HCT116 (cell line): ENCODE measurements around the gene ATF7. TPM values are rescaled to one million over a fixed set of nuclear protein-coding genes. Genes with fewer than 3 reads are reported as not detected.
A peak's percentile ranks its signal among the peaks of the same experiment; 100 is the strongest.

Source experiments
- ATAC-seq: fragments of 200-7000 bp; cut with Tn5 transposase; 2 replicates; pipeline ENCODE4 v1.9.1; 2020; ENCODE audit warnings: mild to moderate bottlenecking, moderate library complexity
- BruUV-seq: library from RNA; stranded (reverse); fragments of 400-500 nt; replicated peaks from 2 replicates; lab custom pipeline; 2021; lab: Mats Ljungman, UMichigan
- CTCF ChIA-PET: fragments of 300-600 bp; sonication (Branson Sonifier 250); formaldehyde crosslinking; loops from one replicate; lab custom pipeline; 2021; ENCODE audit warnings: antibody characterized with exemption; lab: Charles Lee
- POLR2A ChIA-PET: fragments of 300-600, 350-600 bp; sonication (Branson Sonifier 250); formaldehyde crosslinking; loops from one replicate; lab custom pipeline; 2021; ENCODE audit warnings: antibody characterized with exemption; lab: Charles Lee
- RAD21 ChIA-PET, 2 experiments: fragments of 300-600 bp; sonication (Branson Sonifier 250); formaldehyde crosslinking; loops; one replicate each; lab custom pipeline; 2023; ENCODE audit warnings: low total read pairs in 2 of 2; ENCODE audit not compliant: uncharacterized antibody in 2 of 2, unreplicated experiment in 2 of 2, low non-redundant PET in 1 of 2; lab: Charles Lee
- DNase-seq: peaks from one replicate; pipeline ENCODE4 v3.0.0-alpha.2; 2010; ENCODE audit warnings: low read depth, low spot score
- H2AFZ ChIP-seq: fragments of 200-600 bp; shearing (Covaris generic), sonication (generic); 2 replicates; pipeline ENCODE4 v1.6.1; 2017; ENCODE audit warnings: low read depth, mixed run types, mixed read lengths, antibody characterized with exemption, low read length; ENCODE audit not compliant: poor library complexity, severe bottlenecking
- H3K27ac ChIP-seq: 2 replicates; pipeline ENCODE4 v1.5.1; 2012; ENCODE audit warnings: low read depth, low read length
- H3K27me3 ChIP-seq: fragments of 200-600 bp; sonication (generic); 2 replicates; pipeline ENCODE4 v1.6.1; 2016; ENCODE audit warnings: mixed run types, low read length, mixed read lengths; ENCODE audit not compliant: insufficient read depth
- H3K36me3 ChIP-seq, 2 experiments: fragments of 200-500 bp in 1 of 2; fragments of 200-600 bp in 1 of 2; sonication (Bioruptor generic) in 1 of 2; sonication (generic) in 1 of 2; 2 replicates each; pipeline versions ENCODE4 v1.5.1 to v1.6.1; 2014 to 2016; ENCODE audit warnings: low read length in 2 of 2, inconsistent platforms in 1 of 2, mixed read lengths in 1 of 2, mixed run types in 1 of 2; ENCODE audit not compliant: insufficient read depth in 2 of 2, control insufficient read depth in 1 of 2
- H3K4me1 ChIP-seq, 2 experiments: fragments of 200-600 bp in 1 of 2; sonication (generic) in 1 of 2; 2 replicates each; pipeline versions ENCODE4 v1.5.1 to v1.6.1; 2012 to 2017; ENCODE audit warnings: low read length in 2 of 2, inconsistent platforms in 1 of 2, mild to moderate bottlenecking in 1 of 2, mixed read lengths in 1 of 2, mixed run types in 1 of 2, moderate library complexity in 1 of 2; ENCODE audit not compliant: insufficient read depth in 2 of 2, control insufficient read depth in 1 of 2
- H3K4me2 ChIP-seq: fragments of 200-600 bp; sonication (generic); 2 replicates; pipeline ENCODE4 v1.6.1; 2017; ENCODE audit warnings: mixed run types, low read length, mixed read lengths
- H3K4me3 ChIP-seq, 2 experiments: fragments of 200-600 bp in 1 of 2; sonication (generic) in 1 of 2; replicated peaks in 1 of 2; 2 replicates each; pipeline ENCODE4 v1.5.1; 2011 to 2016; ENCODE audit warnings: low read length in 2 of 2, control low read depth in 1 of 2, low read depth in 1 of 2, mild to moderate bottlenecking in 1 of 2, mixed read lengths in 1 of 2, mixed run types in 1 of 2
- H3K79me2 ChIP-seq: fragments of 200-600 bp; sonication (generic); 2 replicates; pipeline ENCODE4 v1.6.1; 2017; ENCODE audit warnings: mild to moderate bottlenecking, mixed run types, low read length, moderate library complexity, mixed read lengths; ENCODE audit not compliant: insufficient read depth
- H3K9ac ChIP-seq: fragments of 200-600 bp; sonication (generic); 2 replicates; pipeline ENCODE4 v1.6.1; 2016; ENCODE audit warnings: low read length, mixed read lengths
- H3K9me2 ChIP-seq: fragments of 200-600 bp; sonication (generic), shearing (Covaris generic); 2 replicates; pipeline ENCODE4 v1.6.1; 2017; ENCODE audit warnings: mixed run types, mild to moderate bottlenecking, moderate library complexity; ENCODE audit not compliant: insufficient read depth
- H3K9me3 ChIP-seq, 2 experiments: fragments of 200-500 bp in 1 of 2; fragments of 200-600 bp in 1 of 2; sonication (Bioruptor generic) in 1 of 2; sonication (generic) in 1 of 2; 2 replicates each; pipeline ENCODE4 v1.6.1; 2014 to 2017; ENCODE audit warnings: low read length in 2 of 2, mixed read lengths in 2 of 2, inconsistent platforms in 1 of 2, low read depth in 1 of 2, mild to moderate bottlenecking in 1 of 2, mixed run types in 1 of 2, moderate library complexity in 1 of 2; ENCODE audit not compliant: control insufficient read depth in 1 of 2, insufficient read depth in 1 of 2
- H4K20me1 ChIP-seq: fragments of 200-600 bp; sonication (generic), shearing (Covaris generic); 2 replicates; pipeline ENCODE4 v1.6.1; 2017; ENCODE audit warnings: mixed run types, mild to moderate bottlenecking, moderate library complexity; ENCODE audit not compliant: insufficient read depth
- CBX3 ChIP-seq: IDR thresholded peaks from 2 replicates; pipeline ENCODE4 v1.6.1; 2012; ENCODE audit warnings: low read depth
- ELF1 ChIP-seq: IDR thresholded peaks from 2 replicates; pipeline ENCODE4 v1.6.1; 2012; ENCODE audit warnings: low read depth, borderline replicate concordance
- EZH2 ChIP-seq: fragments of 200-600 bp; sonication (generic); IDR thresholded peaks from 2 replicates; pipeline ENCODE4 v1.6.1; 2017; ENCODE audit warnings: antibody characterized with exemption, mixed run types
- POLR2A ChIP-seq: IDR thresholded peaks from 2 replicates; pipeline ENCODE4 v1.7.0; 2011; ENCODE audit warnings: borderline replicate concordance; ENCODE audit not compliant: insufficient read depth, insufficient read length; ENCODE audit errors: extremely low read depth
- POLR2AphosphoS5 ChIP-seq: IDR thresholded peaks from 2 replicates; pipeline ENCODE4 v1.6.1; 2011; ENCODE audit warnings: mild to moderate bottlenecking, low read depth, low read length, moderate library complexity
- REST ChIP-seq: IDR thresholded peaks from 2 replicates; pipeline ENCODE4 v1.6.1; 2012; ENCODE audit warnings: low read depth
- SIN3A ChIP-seq: IDR thresholded peaks from 2 replicates; pipeline ENCODE4 v1.6.1; 2012; ENCODE audit warnings: low read depth
- SRF ChIP-seq: IDR thresholded peaks from 2 replicates; pipeline ENCODE4 v1.6.1; 2012; ENCODE audit warnings: low read depth
- ZFX ChIP-seq: fragments of 450-650 bp; IDR thresholded peaks from 2 replicates; pipeline ENCODE4 v1.6.1; 2017
- intact Hi-C: fragments of 100-400 bp; cut with micrococcal nuclease; formaldehyde crosslinking; loops from 2 replicates; pipeline ENCODE4 v1.10.0; 2022
- total RNA-seq: library from RNA; stranded (reverse); gene quantifications from one replicate; pipeline ENCODE4 v1.2.1, GENCODE V29; 2021; ENCODE audit not compliant: unreplicated experiment

The ATF7 gene
- total RNA-seq, 1 experiment from 2014 or later, result 24.0 TPM

GRCh38 chr12:53502983-53503728 lies 123.0 kb downstream of the ATF7 start:
- no peak for DNase-seq
- no peaks in the 10 kb centered on the region for H3K9me2 ChIP-seq
- H3K4me2 ChIP-seq, result peak overlapping the region; percentile 89; the same call in 1 of the 2 replicates
- no peak for TF ChIP-seq POLR2AphosphoS5
- no peak for TF ChIP-seq SRF
- no peak for TF ChIP-seq POLR2A
- TF ChIP-seq REST, result no peak
- TF ChIP-seq ZFX, result no peak
- TF ChIP-seq CBX3, result no peak
- no peak for TF ChIP-seq SIN3A
- TF ChIP-seq EZH2, result no peak
- TF ChIP-seq ELF1, result no peak
- H3K36me3 ChIP-seq, result peaks cover 0 to 9% of the 10 kb centered on the region in 2 experiments; a peak in 3 of 4 replicates
- ChIA-PET POLR2A (no interaction called here), RAD21 (no interaction called here), CTCF (no interaction called here)
- no peak overlapping the region for H3K27ac ChIP-seq
- H3K27me3 ChIP-seq, result no peaks in the 10 kb centered on the region
- no peak overlapping the region for H3K4me3 ChIP-seq
- H3K9me3 ChIP-seq, result no peaks in the 10 kb centered on the region
- H3K79me2 ChIP-seq, result peaks cover 16% of the 10 kb centered on the region
- no peaks in the 10 kb centered on the region for H4K20me1 ChIP-seq
- no peak for ATAC-seq
- H2AFZ ChIP-seq, result no peak overlapping the region
- no TSS peak for BruUV-seq
- no peak overlapping the region for H3K9ac ChIP-seq
- peaks cover 9 to 33% of the 10 kb centered on the region in 2 experiments for H3K4me1 ChIP-seq
- intact Hi-C loops, result no loop called here
